Mucosa of descending colon (tissue), 3 donors: Measurements from ENCODE around the gene PRLH. TPM values are rescaled to one million over a fixed set of nuclear protein-coding genes. Genes with fewer than 3 reads are reported as not detected.

Source experiments
- ATAC-seq: fragments of 200-7000 bp; cut with Tn5 transposase; one replicate; pipeline ENCODE4 v1.9.1; 2020; ENCODE audit warnings: mild to moderate bottlenecking, moderate library complexity
- DNase-seq, 3 donors: peaks; one replicate each; pipeline ENCODE4 v3.0.0-alpha.2; 2020
- H3K36me3 ChIP-seq: fragments of 200-600 bp; one replicate; pipeline ENCODE4 v1.8.0; 2021; ENCODE audit warnings: low read depth, mild to moderate bottlenecking
- H3K4me1 ChIP-seq: fragments of 200-600 bp; one replicate; pipeline ENCODE4 v1.8.0; 2021; ENCODE audit warnings: low read depth, mild to moderate bottlenecking
- H3K4me3 ChIP-seq: fragments of 200-600 bp; one replicate; pipeline ENCODE4 v1.8.0; 2021; ENCODE audit warnings: mild to moderate bottlenecking
- H3K9me3 ChIP-seq: fragments of 200-600 bp; one replicate; pipeline ENCODE4 v1.8.0; 2021; ENCODE audit warnings: mild to moderate bottlenecking
- CTCF ChIP-seq: fragments of 200-600 bp; IDR thresholded peaks from one replicate; pipeline ENCODE4 v1.8.0; 2022; ENCODE audit warnings: antibody characterized with exemption, mild to moderate bottlenecking
- intact Hi-C, 2 donors: fragments of 100-400 bp; cut with DNase I in 1 of 2; cut with micrococcal nuclease in 1 of 2; formaldehyde crosslinking; loops; one replicate each; pipeline versions ENCODE4 v1.11.0 to v1.11.1; 2022; cut with DNase I, micrococcal nuclease
- total RNA-seq, 3 donors: library from RNA; stranded (reverse); fragmentation: NEBNext Ultra II Directional in 2 of 3; extraction: Animal tissue kit (Norgen Biotek cat#: 25700) in 2 of 3; gene quantifications; one replicate each; pipeline versions ENCODE4 v1.2.1 to v1.2.4, GENCODE V29; 2021 to 2023
- donor health status: DM: no; HTN: no; CAD: no; lungs with moderate emphysema.
- donor health status: DM: no; HTN: no; CAD: no.
- donor health status: DM: no; HTN: yes; CAD: no.

PRLH gene
- total RNA-seq, 3 donors from 2014 or later = not detected

- TF ChIP-seq CTCF = no peak
- Histone ChIP-seq H3K9me3 (no peaks in the 10 kb centered on the region), H3K4me3 (no peak overlapping the region), H3K4me1 (peaks cover 10% of the 10 kb centered on the region), H3K36me3 (no peaks in the 10 kb centered on the region)
- peak in 2 of 3 donors; percentile 25 to 44 for DNase-seq
- intact Hi-C loops = no loop called here
- no peak for ATAC-seq
Observed at GRCh38 chr2:237574894-237575868, 8.8 kb downstream of the PRLH start.

- no peak for TF ChIP-seq CTCF
- H3K4me1 ChIP-seq = peaks cover 10% of the 10 kb centered on the region
- H3K4me3 ChIP-seq = no peak overlapping the region
- no peaks in the 10 kb centered on the region for H3K36me3 ChIP-seq
- H3K9me3 ChIP-seq = no peaks in the 10 kb centered on the region
- intact Hi-C loops = no loop called here
- DNase-seq = peak in 1 of 3 donors; percentile 19
- no peak for ATAC-seq
Observed at GRCh38 chr2:237575869-237576862, 9.8 kb downstream of the PRLH start.

- intact Hi-C loops = no loop called here
- no peak for ATAC-seq
- Histone ChIP-seq H3K9me3 (no peaks in the 10 kb centered on the region), H3K4me3 (no peak overlapping the region), H3K4me1 (peaks cover 6% of the 10 kb centered on the region), H3K36me3 (no peaks in the 10 kb centered on the region)
- TF ChIP-seq CTCF = no peak
- peak in 1 of 3 donors; percentile 2 for DNase-seq
Observed at GRCh38 chr2:237576974-237577373, 10.6 kb downstream of the PRLH start.

- no peaks in the 10 kb centered on the region for H3K36me3 ChIP-seq
- no peak overlapping the region for H3K4me3 ChIP-seq
- ATAC-seq = no peak
- H3K9me3 ChIP-seq = no peaks in the 10 kb centered on the region
- intact Hi-C loops = no loop called here
- DNase-seq = peak in 1 of 3 donors; percentile 3
- no peak for TF ChIP-seq CTCF
- H3K4me1 ChIP-seq = peaks cover 1% of the 10 kb centered on the region
Observed at GRCh38 chr2:237577458-237577857, 11.1 kb downstream of the PRLH start.
